Measurements from ENCODE around the gene BUD23.
"Not testable (repeated sequence)": the region's sequence is repeated elsewhere in the genome, so short reads cannot be mapped to it uniquely, and the experiment has no call there.

Gene BUD23

DNA sequence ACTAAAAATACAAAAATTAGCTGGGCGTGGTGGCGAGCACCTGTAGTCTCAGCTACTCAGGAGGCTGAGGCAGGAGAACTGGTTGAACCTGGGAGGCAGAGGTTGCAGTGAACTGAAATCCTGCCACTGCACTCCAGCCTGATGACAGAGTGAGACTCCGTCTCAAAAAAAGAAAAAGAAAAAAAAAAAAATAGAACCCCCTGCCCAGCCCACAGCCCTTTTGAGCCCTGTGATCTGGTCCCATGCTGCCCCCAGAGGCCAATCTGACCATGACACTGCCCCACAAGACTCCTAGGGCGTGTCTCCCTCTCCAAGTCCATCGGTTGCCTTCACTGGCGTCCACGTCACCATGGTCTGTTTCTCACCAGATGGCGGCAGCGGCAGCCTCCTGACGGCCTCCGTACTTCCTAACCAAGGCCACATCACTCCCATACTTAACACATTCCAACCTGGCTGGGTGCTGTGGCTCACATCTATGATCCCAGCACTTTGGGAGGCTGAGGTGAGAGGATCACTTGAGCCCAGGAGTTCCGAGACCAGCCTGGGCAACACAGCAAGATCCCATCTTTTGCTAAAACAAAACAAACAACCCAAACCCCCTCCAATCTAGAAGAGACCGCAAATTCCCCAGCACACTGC, 18.1 kb downstream of the BUD23 start:
- peak; percentile 16 for ATAC-seq

DNA sequence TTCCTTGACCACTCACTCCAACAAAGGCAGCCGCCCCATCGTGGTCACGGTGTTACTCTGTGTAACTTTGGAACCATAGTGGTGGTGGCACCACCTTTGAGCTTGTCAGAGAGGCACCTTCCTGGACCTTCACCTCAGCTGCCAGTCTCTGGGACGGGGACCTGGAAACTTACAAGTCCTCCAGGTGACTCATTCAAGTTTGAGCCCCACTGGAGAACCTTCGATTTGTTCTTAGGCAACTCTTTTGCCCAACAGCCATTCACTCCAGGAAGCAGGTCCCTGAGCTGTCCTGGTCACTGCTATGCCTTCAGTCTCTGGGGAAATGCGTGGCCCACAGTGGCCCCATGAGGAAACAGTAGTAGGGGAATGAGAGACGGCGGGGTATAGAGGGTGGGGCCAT, 18.8 kb downstream of the BUD23 start:
- no peak for ATAC-seq
- no peak overlapping the region for H3K27ac Mint-ChIP-seq
- H3K36me3 Mint-ChIP-seq (ENCODE audit: low read depth): peaks cover 5% of the 10 kb centered on the region
- peaks cover 11% of the 10 kb centered on the region for H3K4me1 Mint-ChIP-seq
- H3K27me3 Mint-ChIP-seq: no peaks in the 10 kb centered on the region
- no peaks in the 10 kb centered on the region for H3K9me3 Mint-ChIP-seq
- H3K4me3 Mint-ChIP-seq: no peak overlapping the region
- DNase-seq: no peak

More for the DNA sequence above, 18.1 kb downstream of the BUD23 start:
- no peaks in the 10 kb centered on the region for H3K9me3 Mint-ChIP-seq
- no peak overlapping the region for H3K4me3 Mint-ChIP-seq
- peaks cover 6% of the 10 kb centered on the region for H3K4me1 Mint-ChIP-seq
- H3K27me3 Mint-ChIP-seq: no peaks in the 10 kb centered on the region
- H3K36me3 Mint-ChIP-seq (ENCODE audit: low read depth): peaks cover 13% of the 10 kb centered on the region
- no peak overlapping the region for H3K27ac Mint-ChIP-seq
- DNase-seq: peak; percentile 44

DNA sequence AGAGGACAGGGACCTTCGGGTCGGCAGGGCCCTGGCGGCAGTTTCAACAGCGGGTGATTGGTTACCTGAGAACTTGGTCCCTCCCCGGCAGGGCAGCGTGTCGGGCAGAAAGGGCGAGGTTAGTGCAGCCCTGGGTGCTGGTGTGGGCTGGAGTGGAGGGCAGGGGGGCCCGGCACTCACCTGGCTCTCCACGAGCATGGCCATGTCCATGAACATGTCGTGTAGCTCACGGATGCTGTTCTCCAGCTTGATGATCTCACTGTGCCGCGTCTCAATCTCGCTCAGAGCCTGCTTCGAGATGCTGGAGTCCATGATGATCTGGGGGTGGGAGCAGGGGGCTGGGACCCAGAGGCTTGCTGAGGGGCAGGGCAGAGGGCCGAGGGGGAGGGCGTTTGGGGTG, 19.3 kb downstream of the BUD23 start:
- peaks cover 3% of the 10 kb centered on the region for H3K36me3 Mint-ChIP-seq (ENCODE audit: low read depth)
- no peak for DNase-seq
- H3K9me3 Mint-ChIP-seq: no peaks in the 10 kb centered on the region
- H3K27me3 Mint-ChIP-seq: no peaks in the 10 kb centered on the region
- no peak overlapping the region for H3K4me3 Mint-ChIP-seq
- H3K4me1 Mint-ChIP-seq: peaks cover 14% of the 10 kb centered on the region
- no peak for ATAC-seq
- no peak overlapping the region for H3K27ac Mint-ChIP-seq

DNA sequence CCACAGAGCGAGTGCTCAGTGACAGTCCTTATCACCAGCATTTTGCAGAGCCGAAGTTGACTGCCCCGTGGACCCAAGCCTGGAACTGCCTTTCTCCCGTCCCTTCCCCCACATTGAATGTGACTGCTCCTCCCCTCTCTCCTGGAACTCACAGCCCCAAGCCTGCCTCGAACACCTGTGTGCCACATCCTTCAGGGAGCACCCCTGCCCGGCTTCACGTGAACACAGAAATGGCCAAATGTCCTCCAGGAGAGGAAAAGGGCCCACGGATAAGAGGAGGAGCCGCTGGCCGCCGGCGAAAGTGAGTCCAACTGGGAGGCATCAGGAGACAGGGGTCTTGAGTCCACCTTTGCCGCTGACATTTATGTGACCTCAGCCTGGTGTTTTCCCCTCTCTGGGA, 19.8 kb downstream of the BUD23 start:
- ATAC-seq: no peak
- H3K27ac Mint-ChIP-seq: no peak overlapping the region
- no peaks in the 10 kb centered on the region for H3K9me3 Mint-ChIP-seq
- H3K4me3 Mint-ChIP-seq: no peak overlapping the region
- H3K4me1 Mint-ChIP-seq: peaks cover 14% of the 10 kb centered on the region
- DNase-seq: no peak
- peaks cover 3% of the 10 kb centered on the region for H3K36me3 Mint-ChIP-seq (ENCODE audit: low read depth)
- no peaks in the 10 kb centered on the region for H3K27me3 Mint-ChIP-seq

DNA sequence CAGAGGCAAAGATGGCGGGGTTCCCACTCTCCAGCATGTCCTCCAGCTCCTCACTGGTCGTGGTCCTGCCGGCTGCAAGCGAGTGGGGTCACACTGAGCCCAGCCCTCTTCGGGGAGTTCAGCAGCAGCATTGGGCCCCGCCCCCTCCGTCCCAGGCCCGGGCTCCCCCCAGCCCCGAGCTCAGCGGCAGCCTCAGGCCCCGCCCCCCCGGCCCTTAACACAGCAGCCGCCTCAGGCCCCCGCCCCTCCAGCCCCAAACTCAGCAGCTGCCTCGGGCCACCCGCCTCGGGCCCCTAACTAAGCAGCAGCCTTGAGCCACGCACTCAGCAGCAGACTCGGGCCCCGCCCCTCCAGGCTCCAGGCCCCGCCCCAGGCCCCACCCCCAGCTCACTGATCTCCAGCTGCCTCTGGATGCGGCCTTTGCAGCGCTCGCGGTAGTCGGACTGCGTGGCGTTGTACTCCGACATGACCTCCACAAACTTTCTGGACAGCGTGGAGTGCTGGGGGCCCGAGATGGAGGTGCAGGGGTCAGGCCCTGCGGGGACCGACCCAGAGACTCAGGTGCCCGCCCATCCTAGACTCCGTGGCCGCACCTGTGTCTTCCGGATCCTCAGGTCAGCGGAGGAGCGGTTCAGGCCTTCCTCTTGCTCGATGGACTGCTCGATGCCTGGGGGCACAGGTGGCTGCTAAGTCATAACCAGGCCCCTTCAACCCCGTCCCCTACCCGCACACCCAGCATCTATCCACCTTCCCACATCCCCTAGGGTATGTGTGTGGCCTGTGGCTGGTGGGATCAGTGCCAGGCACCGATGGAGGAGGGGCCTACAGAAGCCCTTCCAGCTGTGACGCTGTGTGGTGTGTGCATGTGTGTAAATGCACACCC, 20.6 kb downstream of the BUD23 start:
- ATAC-seq: peak; percentile 48
- Mint-ChIP-seq H3K9me3 (no peaks in the 10 kb centered on the region), H3K27ac (no peak overlapping the region), H3K36me3 (ENCODE audit: low read depth) (peaks cover 2% of the 10 kb centered on the region), H3K4me3 (no peak overlapping the region), H3K27me3 (no peaks in the 10 kb centered on the region), H3K4me1 (peaks cover 14% of the 10 kb centered on the region)
- DNase-seq: peak; percentile 50

DNA sequence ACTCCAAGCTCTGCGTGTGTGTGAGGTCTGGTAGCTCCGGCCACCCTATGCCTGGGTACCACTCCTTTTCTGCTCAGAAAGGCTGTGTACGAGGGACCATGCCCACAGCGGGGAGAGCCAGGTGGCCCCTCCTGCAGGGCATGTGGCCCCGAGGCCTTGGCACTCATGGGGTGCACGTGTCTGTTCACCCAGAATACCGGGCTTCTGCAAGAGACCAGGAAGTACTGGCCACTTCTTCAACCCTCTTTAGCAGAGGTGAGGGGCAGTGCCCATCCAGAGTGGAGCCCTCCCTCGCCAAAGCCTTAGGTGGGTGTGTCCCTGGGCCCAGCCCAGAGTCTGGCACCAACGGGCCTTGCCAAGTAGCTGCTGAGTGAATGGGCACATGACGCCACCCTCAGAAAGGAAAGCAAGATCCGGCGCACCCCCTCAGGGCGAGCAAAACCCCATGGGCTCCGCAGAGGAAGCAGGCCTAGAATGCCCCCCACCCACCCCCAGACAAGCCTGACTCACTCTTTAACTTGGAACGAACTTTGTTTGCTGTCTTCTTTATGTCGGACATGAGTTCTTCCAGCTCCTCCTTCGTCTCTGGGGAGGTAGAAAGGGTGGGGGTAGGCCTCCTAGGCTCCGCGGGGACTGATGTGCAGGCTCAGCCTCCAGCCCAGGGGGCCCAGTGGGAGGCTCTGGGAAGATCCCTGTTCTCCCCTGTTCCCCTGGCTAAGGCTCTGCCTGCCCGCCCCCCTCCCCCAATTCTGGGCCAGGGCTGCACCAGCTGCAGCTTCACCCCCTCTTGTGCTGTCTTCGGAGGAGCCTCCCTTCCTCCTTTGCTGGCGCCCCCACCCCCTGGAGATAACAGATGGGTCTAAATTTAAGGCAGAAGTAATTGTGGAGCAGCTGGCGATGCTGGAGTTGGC, 21.5 kb downstream of the BUD23 start:
- peaks cover 14% of the 10 kb centered on the region for H3K4me1 Mint-ChIP-seq
- ATAC-seq: no peak
- H3K4me3 Mint-ChIP-seq: no peak overlapping the region

DNA sequence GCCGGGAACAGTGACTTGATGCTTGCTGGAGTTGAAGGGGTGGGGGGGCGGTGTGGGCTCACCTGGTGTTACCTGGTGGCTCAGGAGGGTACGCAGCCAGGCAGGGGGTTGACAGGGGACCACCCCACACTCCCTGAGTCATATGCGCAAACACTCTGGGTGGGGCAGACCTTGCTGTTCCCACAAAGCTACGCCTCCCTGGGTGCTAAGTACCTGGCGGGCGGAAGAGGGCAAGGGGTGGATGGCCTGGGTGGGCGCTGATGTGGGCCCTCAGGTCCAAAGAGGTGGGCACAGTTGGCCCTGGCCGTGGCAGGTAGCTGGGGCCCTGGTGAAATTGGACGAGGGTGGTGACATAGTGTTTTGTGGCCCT, 22.1 kb downstream of the BUD23 start:
- H3K36me3 Mint-ChIP-seq (ENCODE audit: low read depth): peaks cover 2% of the 10 kb centered on the region
- peaks cover 14% of the 10 kb centered on the region for H3K4me1 Mint-ChIP-seq
- no peak overlapping the region for H3K4me3 Mint-ChIP-seq
- no peaks in the 10 kb centered on the region for H3K27me3 Mint-ChIP-seq
- DNase-seq (no peak), ATAC-seq (no peak)
- H3K9me3 Mint-ChIP-seq: no peaks in the 10 kb centered on the region
- no peak overlapping the region for H3K27ac Mint-ChIP-seq

More for the DNA sequence above, 21.5 kb downstream of the BUD23 start:
- peaks cover 2% of the 10 kb centered on the region for H3K36me3 Mint-ChIP-seq (ENCODE audit: low read depth)
- H3K27ac Mint-ChIP-seq: no peak overlapping the region
- no peaks in the 10 kb centered on the region for H3K27me3 Mint-ChIP-seq
- no peaks in the 10 kb centered on the region for H3K9me3 Mint-ChIP-seq
- DNase-seq: no peak

DNA sequence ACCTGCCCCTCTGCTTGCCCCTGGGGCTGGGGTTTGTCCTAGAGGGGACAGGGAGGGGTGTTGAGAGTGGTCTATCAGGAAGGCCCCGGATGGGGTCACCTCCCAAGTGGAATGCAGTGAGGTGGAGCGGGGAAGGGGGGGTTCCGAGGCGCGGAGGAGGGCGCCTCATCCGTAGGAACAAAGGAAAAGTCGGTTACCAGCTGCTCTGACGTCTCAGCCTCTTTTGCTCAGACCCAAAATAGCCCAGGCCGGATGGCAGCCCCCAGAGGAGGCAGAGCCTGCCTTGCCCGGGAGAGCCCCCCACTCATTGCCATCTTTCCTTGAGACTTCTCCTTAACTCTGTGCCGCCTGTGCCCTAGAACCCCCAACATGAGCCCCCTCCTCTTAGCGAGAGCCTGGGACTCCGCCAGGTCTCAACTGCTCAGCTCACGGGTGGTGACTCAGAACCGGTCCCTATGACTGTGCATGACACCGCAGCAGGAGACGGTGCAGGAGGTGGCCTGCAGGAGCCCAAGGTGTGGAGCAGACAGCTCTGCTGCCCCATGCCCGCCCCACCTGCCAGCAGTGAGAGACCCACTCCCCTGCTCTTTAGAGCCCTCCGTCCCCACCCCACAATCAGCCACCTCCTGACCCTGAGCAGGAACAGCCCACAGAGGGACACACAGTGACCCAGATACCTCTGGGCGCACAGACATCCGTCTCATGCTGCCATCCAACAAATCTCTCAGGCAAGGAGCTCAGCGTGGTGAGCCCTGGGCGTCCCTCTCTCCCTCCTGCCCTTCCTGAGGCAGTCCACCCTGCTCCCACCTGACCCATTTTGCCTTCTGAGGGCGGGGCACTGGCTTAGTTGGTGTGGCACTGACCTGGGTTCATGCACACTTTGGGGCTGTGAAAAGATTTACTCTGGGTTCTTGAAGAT, 23.0 kb downstream of the BUD23 start:
- ATAC-seq: peak; percentile 76
- no peak overlapping the region for H3K4me3 Mint-ChIP-seq
- no peak overlapping the region for H3K27ac Mint-ChIP-seq

DNA sequence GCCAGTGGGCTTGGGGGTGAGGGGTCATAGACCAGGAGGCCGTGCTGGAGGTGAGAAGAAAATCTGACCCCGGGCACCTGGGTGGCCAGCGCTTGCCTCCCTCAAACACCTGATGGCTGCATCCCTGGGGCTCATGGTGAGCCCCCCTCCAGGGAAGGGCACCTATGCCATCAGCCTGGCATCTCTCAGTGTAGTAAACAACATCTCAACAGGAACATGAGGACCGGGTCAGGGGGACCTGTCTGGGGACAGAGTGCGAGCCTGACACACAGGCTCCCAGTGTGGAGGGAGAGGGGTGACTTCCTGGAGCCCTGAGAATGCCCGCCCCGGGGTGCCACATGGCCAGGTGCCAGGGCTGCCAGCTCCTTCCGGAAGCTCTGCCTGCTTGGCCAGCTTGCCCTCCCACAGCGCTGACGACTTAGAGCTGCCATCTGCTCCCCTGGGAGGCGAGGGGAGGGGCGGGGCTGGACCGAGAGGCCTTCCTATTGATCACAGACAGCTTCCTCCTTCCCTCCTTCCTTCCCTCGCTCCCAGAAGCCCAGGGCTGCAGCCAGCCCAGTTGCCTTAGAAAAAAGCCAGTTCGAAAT, 23.7 kb downstream of the BUD23 start:
- DNase-seq: no peak
- peaks cover 14% of the 10 kb centered on the region for H3K4me1 Mint-ChIP-seq
- no peak overlapping the region for H3K27ac Mint-ChIP-seq
- H3K4me3 Mint-ChIP-seq: no peak overlapping the region
- no peaks in the 10 kb centered on the region for H3K27me3 Mint-ChIP-seq
- peaks cover 2% of the 10 kb centered on the region for H3K36me3 Mint-ChIP-seq (ENCODE audit: low read depth)
- no peak for ATAC-seq
- no peaks in the 10 kb centered on the region for H3K9me3 Mint-ChIP-seq

More for the DNA sequence above, 23.0 kb downstream of the BUD23 start:
- H3K36me3 Mint-ChIP-seq (ENCODE audit: low read depth): peaks cover 2% of the 10 kb centered on the region
- DNase-seq: peak; percentile 34
- H3K9me3 Mint-ChIP-seq: no peaks in the 10 kb centered on the region
- H3K4me1 Mint-ChIP-seq: peaks cover 14% of the 10 kb centered on the region
- H3K27me3 Mint-ChIP-seq: no peaks in the 10 kb centered on the region

DNA sequence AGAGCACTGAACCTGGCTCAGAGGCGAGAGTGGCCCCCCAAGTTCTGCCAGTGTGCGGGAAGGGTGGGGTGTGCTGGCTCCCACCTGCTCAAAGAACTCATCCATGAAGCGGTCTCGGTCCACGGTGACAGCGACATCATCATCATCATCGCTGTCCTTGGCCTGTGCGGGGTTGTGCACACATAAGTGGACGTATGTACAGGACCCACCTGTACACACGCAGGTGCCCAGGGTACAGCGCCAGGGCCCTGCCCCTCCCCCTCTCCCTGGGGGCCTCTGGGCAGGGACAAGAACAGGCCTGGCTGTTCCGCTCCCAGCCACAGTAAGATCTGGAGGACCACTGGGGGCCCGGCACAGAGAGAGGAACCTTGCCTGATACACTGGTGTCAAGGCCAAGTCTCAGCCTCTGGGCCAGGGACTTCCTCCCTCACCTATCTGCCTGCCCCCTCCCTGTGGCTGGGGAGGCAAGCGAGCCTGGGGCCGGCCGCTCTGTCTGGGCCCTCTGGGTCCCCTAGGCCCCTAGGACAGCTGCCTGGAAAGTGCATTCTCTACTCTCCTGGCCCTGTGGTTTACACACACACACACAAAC, 25.7 kb downstream of the BUD23 start:
- Mint-ChIP-seq H3K4me3 (no peak overlapping the region), H3K36me3 (ENCODE audit: low read depth) (peaks cover 4% of the 10 kb centered on the region), H3K27ac (no peak overlapping the region), H3K27me3 (peaks cover 2% of the 10 kb centered on the region), H3K9me3 (no peaks in the 10 kb centered on the region), H3K4me1 (peaks cover 11% of the 10 kb centered on the region)
- DNase-seq (no peak), ATAC-seq (no peak)

DNA sequence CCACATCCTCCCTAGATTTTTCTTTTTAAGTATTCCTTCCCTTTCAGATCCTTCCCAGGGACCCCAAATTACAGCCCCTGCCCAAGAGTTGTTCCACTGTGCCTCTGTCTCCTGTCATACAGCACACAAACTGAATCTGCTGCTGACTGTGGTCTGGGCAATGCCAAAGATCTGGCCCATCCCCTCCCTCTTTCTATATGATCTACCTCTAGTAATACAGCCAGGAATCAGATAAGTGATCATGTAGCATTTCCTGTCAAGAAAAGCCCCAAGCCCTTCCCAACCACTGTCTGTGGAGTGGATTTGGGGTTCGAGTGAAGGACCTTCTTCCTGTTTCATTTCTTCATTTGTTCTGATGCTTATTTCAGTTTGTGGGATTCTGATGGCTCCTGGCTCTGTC, 29.4 kb downstream of the BUD23 start:
- no peak for ATAC-seq
- H3K36me3 Mint-ChIP-seq (ENCODE audit: low read depth): peaks cover 6% of the 10 kb centered on the region
- H3K4me1 Mint-ChIP-seq: peaks cover 25% of the 10 kb centered on the region
- H3K27ac Mint-ChIP-seq: peak overlapping the region; percentile 16
- peaks cover 2% of the 10 kb centered on the region for H3K27me3 Mint-ChIP-seq
- no peak for DNase-seq
- no peaks in the 10 kb centered on the region for H3K9me3 Mint-ChIP-seq
- no peak overlapping the region for H3K4me3 Mint-ChIP-seq

DNA sequence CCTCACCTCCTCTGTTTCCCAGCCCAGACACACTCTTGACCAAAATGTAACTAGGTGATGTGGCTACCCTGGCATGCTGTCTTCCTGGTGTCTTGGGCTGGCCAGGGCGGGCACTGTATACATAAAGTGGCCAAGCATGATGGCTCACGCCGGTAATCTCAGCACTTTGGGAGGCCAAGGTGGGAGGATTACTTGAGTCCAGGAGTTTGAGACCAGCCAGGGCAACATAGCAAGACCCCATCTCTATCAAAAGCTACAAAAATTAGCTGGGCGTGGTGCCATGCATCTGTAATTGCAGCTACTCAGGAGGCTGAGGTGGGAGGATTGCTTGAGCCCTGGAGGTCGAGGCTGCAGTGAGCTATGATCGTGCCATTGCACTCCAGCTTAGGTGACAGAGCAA, 29.9 kb downstream of the BUD23 start:
- H3K36me3 Mint-ChIP-seq (ENCODE audit: low read depth); H3K27ac Mint-ChIP-seq; ATAC-seq: not testable (repeated sequence)

DNA sequence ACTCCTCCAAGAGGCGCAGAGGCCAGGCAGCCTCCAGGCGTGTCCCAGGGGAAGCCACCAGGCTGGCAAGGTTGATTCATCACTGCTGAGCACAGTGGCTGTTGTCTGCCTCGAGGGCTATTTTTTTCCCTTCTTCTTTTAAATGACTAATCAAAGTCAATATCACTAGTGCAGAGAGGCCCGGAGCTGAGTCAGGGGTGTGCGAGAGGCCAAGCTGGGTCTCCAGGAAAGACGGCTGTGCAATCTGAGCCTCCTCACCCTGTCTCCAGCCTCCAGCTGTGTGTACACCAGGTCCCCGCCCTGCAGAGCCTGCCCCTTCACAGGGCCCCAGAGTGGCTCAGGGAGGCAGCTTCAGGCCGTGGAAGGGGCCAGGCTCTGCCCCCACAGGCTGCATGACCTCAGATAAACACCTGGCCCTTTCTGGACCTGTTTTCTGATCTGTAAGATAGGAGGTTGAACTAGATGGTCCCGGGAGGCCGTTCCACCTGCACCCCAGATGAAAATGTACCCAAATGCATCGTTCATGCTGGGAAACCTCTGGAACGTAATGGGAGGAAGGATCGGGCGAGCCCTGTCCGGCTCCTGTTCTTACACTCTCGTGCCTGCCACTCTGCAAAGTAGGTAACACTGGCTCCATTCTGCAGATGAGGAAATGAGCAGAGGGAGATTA, 32.4 kb downstream of the BUD23 start:
- peaks cover 11% of the 10 kb centered on the region for H3K27me3 Mint-ChIP-seq
- H3K4me3 Mint-ChIP-seq: no peak overlapping the region
- no peaks in the 10 kb centered on the region for H3K9me3 Mint-ChIP-seq
- ATAC-seq (peak; percentile 85), DNase-seq (peak; percentile 71)
- H3K4me1 Mint-ChIP-seq: peaks cover 37% of the 10 kb centered on the region
- no peak overlapping the region for H3K27ac Mint-ChIP-seq
- peaks cover 3% of the 10 kb centered on the region for H3K36me3 Mint-ChIP-seq (ENCODE audit: low read depth)

More for the DNA sequence above, 29.9 kb downstream of the BUD23 start:
- not testable (repeated sequence) for H3K9me3 Mint-ChIP-seq, DNase-seq, H3K4me3 Mint-ChIP-seq, H3K27me3 Mint-ChIP-seq
- peaks cover 30% of the 10 kb centered on the region for H3K4me1 Mint-ChIP-seq

Measured in activated naive CD8-positive, alpha-beta T cell treated with anti-CD3 and anti-CD28 coated beads, Interleukin-2, amount 50 U/mL, for 24 hours (primary cell).